HG02981 (cell line): ENCODE results near the gene VAMP8.
"Not testable (repeated sequence)": the region's sequence is repeated elsewhere in the genome, so short reads cannot be mapped to it uniquely, and the experiment has no call there.

Experiments used
- ATAC-seq: cut with Tn5 transposase; IDR thresholded peaks from one replicate; pipeline ENCODE4 v1.9.1; 2021; ENCODE audit warnings: mild to moderate bottlenecking, moderate library complexity; ENCODE audit not compliant: unreplicated experiment

VAMP8 gene

DNA sequence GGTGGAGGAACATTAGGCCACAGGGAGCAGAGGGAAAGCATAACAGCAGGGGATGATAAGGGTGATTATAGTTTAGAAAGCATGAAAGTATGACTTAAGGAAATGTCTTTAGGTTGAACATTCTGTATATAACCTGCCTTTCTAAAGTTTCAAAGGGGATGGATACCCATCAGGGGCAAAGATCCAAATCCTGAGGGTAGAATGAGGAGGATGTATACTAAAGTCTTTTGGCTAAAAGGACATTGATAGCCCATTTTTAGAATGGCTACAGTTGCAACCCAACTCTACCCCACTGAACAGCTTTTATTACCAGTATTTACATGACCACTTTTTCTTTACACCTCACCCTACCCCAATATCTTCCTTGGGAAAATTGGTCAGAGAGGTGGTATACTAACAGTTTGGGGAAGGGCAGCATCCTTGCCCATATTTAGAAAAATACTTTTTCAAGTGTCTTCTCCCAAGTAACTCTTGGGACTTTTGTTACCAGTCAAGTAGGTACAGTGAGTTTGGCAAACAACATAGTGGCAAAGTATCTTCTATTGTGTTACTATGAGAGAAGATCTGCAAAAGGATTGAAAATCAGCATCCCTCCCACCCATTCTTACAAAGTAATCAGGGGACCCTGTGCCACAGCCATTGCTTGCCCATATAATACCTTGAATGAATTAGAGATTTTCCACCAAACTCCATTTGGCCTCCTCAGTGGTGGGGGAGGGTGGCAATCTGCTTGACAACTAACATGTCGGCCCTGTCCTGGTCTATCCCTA, 30.1 kb upstream of the VAMP8 start:
- ATAC-seq: no peak

DNA sequence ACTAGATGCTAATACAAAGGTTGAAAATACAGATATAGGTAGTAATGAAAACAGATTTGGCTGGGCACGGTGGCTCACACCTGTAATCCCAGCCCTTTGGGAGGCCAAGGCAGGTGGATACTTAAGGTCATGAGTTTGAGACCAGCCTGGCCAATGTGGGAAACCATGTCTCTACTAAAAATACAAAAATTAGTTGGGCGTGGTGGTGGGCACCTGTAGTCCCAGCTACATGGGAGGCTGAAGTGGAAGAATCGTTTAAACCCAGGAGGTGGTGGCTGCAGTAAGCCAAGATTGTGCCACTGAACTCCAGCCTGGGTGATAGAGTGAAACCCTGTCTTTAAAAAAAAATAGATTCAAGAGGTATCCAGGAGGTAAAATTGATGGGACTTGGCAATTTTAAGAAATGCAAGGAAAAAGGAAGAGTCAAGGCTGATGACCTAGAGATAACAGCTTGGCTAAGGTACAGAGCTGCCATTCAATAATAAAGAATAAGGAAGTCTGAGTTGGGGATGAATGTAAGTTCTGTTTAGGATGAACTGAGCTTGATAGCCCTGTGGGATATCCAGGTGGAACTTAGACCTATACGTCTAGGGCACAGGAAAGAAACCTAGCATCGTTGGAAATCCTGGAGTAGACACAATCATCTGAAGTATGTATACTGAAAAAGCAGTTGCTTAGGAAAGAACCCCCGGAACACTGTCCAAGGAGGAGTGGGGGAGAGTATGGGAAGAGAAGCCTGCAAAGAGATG, 29.4 kb upstream of the VAMP8 start:
- ATAC-seq: no peak

GRCh38 chr2:85548608-85548900, 28.8 kb upstream of the VAMP8 start:
- no peak for ATAC-seq

DNA sequence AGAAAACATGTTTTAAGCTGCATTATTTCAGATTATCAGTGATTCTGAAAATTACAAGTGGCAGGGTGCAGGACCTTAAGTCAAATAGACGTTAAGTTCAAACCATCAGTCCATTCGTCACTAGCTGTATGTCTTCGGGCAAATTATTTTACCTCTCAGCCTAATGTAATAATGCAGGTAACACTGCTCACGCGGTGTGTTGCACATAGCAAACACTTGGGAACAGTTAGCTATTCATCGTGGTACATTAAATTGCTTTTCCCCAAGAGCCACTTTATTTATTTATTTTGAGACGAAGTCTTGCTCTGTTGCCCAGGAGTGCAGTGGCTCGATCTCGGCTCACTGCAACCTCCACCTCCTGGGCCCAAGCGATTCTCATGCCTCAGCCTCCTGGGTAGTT, 28.3 kb upstream of the VAMP8 start:
- ATAC-seq: no peak

DNA sequence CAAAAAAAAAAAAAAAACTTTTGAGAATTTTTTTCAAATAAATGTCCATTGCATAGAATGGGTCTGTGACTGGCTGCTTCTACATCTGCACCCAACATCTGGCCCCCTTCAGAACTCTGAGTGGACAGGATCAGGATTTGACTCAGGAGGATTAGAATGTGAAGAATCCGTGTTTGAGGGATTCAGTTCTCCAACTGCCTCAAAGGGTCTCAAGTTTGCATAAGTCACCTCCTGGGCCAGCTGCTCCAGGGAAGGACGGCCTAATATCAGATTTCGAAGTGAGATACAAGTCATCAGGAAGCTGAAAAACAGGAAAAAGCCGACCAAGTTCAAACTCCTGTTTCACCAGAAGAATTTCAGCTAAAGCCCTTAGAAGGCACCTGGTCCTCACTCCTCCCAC, 27.6 kb upstream of the VAMP8 start:
- ATAC-seq: no peak

DNA sequence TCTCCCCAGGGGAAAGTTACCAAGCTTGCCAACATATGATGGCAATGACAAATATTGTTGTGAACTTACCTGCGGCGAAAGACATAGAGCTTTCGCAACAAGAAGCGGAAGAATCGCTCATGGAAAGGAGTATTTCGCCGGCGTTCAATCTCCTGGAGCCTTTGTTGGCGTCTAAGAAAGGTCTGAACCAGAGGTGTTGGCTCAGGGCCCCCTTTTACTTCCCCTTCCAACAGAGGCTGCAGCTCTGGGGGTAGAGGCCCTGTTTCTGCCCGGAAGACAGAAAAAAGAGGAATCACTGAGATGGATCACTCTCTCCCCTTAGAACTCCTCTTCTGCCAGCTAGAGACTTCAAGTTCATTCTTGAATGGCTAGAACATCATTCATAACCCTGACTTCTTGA, 26.9 kb upstream of the VAMP8 start:
- ATAC-seq: no peak

DNA sequence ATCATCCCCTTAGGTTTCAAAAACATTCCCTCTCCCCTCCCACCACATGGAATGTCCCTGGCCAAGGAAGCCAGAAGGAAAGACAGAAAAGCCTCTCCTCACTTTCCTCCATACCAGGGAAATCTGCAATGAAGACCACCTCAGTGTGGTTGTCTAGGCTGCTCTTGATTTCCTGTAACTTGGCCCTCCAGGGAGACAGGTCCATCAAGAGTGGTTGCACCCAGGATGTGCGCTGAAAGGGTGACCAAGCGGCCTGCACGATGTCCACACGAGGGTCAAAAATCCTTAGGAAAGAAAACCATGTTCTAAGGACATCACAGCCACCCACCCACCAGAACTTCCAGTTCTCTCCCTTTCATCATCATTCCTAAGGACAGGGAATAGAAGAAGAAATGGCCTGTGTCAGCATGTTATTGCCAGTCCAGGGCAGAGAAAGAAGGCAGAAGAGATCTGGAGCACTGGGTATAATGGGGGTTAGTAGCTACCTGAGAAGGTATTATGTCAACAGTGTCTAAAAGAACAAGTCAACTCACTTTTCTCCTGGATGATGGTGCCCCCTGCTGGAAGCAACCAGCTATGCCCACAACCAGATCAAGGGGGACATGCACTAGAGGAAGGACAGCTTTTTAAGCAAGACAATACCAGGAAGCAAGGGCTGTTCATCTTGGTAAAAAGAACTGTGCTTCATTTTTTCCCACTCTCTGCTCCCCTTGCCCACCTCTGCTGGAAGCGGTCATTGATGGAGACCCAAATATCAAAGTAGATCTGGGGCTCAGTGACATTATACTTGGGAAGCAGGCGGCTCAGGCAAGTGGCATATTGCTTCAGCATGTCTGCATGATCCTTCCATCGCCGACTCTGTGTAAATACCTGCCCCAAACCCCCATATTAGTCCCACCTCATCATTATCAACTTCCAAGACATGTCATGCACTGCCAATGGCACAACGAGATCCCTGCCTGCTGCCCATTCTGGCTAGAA, 25.4 kb upstream of the VAMP8 start:
- peak; percentile 58 for ATAC-seq

GRCh38 chr2:85553184-85553583, 24.2 kb upstream of the VAMP8 start:
- ATAC-seq: no peak

- ATAC-seq: no peak
Measured at GRCh38 chr2:85554980-85555612, 22.3 kb upstream of the VAMP8 start.

- no peak for ATAC-seq
Measured at GRCh38 chr2:85557130-85557529, 20.3 kb upstream of the VAMP8 start.

DNA sequence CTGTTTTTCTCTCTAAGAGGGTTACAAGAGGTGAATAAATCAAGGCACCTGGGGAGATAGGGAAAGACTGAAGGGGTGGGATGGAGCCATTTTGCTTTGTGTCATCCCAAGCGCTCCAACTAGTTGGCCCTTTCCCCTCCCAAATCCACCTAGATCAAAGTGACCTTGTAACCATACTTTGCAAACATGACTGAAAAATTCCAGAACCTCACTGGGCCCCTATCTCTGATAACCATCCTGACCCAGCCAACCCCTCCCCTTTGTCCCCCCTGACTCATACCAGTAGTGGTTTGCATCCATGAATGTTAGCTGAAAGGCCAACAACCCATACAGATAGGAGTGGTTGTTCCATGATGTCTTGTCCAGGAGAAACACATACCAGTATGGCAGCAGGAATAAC, 19.2 kb upstream of the VAMP8 start:
- no peak for ATAC-seq

GRCh38 chr2:85560403-85560726, 17.0 kb upstream of the VAMP8 start:
- not testable (repeated sequence) for ATAC-seq

DNA sequence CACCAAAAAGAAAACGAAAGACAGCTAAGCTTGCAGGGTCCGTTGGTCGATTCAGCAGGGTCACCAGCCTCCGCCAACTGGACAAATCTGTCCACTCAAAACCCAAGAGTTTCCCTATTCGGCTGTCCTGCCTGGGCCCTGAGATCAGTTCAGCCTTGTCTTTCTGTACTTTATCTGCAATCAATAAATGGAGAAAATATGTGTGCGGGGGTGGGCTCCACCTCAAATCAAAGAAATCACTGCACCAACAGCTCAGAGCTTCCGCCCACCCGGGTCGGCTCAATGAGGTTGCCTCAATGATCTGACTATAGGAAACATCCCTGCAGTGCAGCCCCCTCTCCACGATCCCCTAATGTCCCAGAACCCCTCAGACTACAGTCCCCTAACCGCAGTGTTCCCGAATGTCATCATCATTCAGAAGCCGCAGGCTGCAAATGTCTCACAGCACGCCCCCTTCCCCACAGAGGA, 16.5 kb upstream of the VAMP8 start:
- ATAC-seq: no peak

DNA sequence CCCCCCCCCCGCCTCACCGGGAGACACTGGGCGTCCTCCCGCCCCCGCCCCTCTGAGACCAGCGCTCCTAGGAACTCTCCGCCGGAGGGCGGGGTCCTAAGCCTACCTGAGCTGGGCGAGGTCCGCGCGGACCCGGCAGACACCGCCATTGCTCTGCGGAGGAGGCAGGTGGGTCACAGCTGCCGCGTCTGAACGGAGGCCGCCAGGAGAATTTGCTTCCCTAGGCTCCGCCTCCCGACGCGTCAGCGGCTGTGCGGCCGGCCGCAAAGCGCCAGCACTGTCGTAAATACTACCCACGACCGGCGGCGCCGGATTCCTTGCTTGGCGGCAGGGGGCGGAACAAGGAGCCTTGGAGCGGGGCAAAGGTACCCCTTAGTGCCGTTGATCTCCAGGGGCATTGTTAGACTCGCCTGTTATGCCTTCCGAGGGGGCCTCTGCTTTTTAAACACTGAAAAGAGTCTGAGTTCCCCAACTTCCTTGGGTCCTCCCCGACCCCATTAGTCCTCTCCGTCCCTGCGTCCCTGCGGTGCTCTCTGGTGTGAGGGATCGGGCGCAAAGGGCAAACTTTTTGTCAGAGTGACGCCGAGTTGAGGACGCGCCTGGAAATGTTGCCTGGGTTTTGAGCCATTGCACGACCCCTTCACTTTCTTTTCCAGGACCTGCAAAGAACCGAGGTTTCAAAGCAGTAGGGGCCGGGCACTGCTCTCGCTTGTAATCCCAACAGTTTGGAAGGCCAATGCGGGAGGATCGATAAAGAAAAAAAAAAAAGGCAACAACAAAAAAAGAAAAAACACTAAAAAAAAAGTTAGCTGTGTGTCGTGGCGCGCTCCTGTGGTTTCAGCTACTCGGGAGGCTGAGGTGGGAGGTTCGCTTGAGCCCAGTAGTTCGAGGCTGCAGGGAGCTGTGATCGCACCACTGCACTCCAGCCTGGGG, 15.8 kb upstream of the VAMP8 start, which contains the start of gene GGCX:
Gene GGCX (minus strand): TSS at position 214 of the 933 bp plus-strand sequence. CDS start 65 bp downstream, at position 149.
- ATAC-seq: peak; percentile 92

DNA sequence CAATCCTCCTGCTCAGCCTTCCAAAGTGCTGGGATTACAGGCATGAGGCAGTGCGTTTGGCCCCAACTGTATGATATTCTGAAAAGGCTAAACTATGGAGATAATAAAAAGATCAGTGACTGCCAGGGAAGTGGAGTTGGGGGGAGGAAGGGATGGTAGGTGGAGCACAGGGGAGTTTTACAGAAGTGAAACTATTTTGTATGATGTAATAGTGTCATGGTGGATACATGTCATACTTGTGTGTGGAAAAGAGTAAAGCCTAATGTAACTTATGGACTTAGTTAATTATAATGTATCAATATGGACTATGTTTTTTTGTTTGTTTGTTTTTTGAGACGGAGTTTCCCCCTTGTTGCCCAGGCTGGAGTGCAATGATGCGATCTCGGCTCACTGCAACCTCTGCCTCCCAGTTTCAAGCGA, 13.2 kb upstream of the VAMP8 start:
- ATAC-seq: no peak

DNA sequence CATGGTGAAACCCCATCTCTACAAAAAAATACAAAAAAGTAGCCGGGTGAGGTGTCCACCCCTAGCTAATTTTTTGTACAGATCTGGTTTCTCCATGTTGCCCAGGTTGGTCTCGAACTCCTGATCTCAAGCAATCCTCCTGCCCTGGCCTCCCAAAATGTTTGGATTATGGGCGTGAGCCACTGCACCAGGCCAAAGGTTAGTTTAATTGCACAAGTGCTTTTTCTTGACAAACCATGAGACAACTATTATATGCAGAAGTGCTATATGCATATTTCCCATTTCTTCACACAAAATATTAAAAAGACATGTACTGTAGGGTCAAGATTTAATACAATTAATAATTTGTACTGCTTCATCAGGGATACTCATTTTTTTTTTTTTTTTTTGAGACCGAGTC, 11.1 kb upstream of the VAMP8 start:
- no peak for ATAC-seq

DNA sequence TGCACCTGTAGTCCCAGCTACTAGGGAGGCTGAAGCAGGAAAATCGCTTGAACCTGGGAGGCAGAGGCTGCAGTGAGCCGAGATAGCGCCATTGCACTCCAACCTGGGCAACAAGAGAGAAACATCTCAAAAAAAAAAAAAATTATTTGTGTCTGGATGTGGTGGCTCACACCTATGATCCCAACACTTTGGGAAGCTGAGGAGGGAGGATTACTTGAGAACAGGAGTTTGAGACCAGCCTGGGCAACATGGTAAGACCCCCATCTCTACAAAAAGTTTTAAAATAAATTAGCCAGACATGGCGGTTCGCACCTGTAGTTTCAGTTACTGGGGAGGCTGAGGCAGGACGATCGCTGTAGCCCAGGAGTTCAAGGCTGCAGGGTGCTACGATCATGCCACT, 1.6 kb upstream of the VAMP8 start:
- no peak for ATAC-seq

DNA sequence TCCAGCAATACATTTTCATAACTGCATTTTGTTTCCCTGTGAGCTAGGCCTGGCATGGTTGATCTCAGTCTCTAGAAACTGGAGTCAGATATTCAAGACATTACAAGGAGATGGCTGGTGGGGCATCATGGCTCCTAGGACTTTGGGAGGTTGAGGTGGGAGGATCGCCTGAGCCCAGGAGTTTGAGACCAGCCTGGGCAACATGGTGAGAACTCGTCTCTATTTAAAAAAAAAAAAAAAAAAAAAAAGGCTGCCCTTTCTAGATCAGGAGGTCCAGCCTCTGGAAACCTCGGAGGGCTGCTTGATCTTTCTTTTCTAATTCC, 362 bp upstream of the VAMP8 start:
- ATAC-seq: no peak

GRCh38 chr2:85578243-85579180, 1.1 kb downstream of the VAMP8 start:
- peak; percentile 55 for ATAC-seq
